Left kidney (tissue), 2 donors: ENCODE measurements around the gene LRRC37A3. TPM values are rescaled to one million over a fixed set of nuclear protein-coding genes. Genes with fewer than 3 reads are reported as not detected.
A peak's percentile ranks its signal among the peaks of the same experiment; 100 is the strongest.
"Not testable (repeated sequence)": the region's sequence is repeated elsewhere in the genome, so short reads cannot be mapped to it uniquely, and the experiment has no call there.

Experiments used
- DNase-seq: peaks from one replicate; pipeline ENCODE4 v3.0.0-alpha.2; 2013
- polyA plus RNA-seq: library from polyadenylated mRNA; unstranded; fragments of 120-200 nt; gene quantifications from one replicate; pipeline ENCODE4 v1.2.1, GENCODE V29; 2013; ENCODE audit not compliant: insufficient read length

Gene LRRC37A3
- polyA plus RNA-seq, 1 donor: 42.2 TPM

GRCh38 chr17:64927444-64927843, 8.2 kb upstream of the LRRC37A3 start:
- peak; percentile 53 for DNase-seq

GRCh38 chr17:64926430-64926829, 7.2 kb upstream of the LRRC37A3 start:
- not testable (repeated sequence) for DNase-seq

- not testable (repeated sequence) for DNase-seq
Observed at GRCh38 chr17:64925244-64925643, 6.0 kb upstream of the LRRC37A3 start.

GRCh38 chr17:64923051-64923568, 3.8 kb upstream of the LRRC37A3 start:
- not testable (repeated sequence) for DNase-seq

- no peak for DNase-seq
Observed at GRCh38 chr17:64920419-64921172, 1.3 kb upstream of the LRRC37A3 start.

- no peak for DNase-seq
Observed at GRCh38 chr17:64920026-64920418, 744 bp upstream of the LRRC37A3 start.

GRCh38 chr17:64918842-64919288, 413 bp downstream of the LRRC37A3 start:
- not testable (repeated sequence) for DNase-seq

GRCh38 chr17:64917540-64917939, 1.7 kb downstream of the LRRC37A3 start:
- not testable (repeated sequence) for DNase-seq

GRCh38 chr17:64915244-64915643, 4.0 kb downstream of the LRRC37A3 start:
- not testable (repeated sequence) for DNase-seq

GRCh38 chr17:64910191-64910514, 9.1 kb downstream of the LRRC37A3 start:
- not testable (repeated sequence) for DNase-seq

GRCh38 chr17:64909511-64910190, 9.6 kb downstream of the LRRC37A3 start:
- not testable (repeated sequence) for DNase-seq

- DNase-seq: not testable (repeated sequence)
Observed at GRCh38 chr17:64904069-64904468, 15.2 kb downstream of the LRRC37A3 start.

- not testable (repeated sequence) for DNase-seq
Observed at GRCh38 chr17:64897136-64897535, 22.1 kb downstream of the LRRC37A3 start.

GRCh38 chr17:64874210-64874609, 45.1 kb downstream of the LRRC37A3 start:
- DNase-seq: not testable (repeated sequence)

- peak; percentile 34 for DNase-seq
Observed at GRCh38 chr17:64847504-64848466, 71.5 kb downstream of the LRRC37A3 start.

GRCh38 chr17:64846892-64847291, 72.4 kb downstream of the LRRC37A3 start:
- not testable (repeated sequence) for DNase-seq

- not testable (repeated sequence) for DNase-seq
Observed at GRCh38 chr17:64843918-64844317, 75.4 kb downstream of the LRRC37A3 start.

GRCh38 chr17:64842900-64843299, 76.4 kb downstream of the LRRC37A3 start:
- not testable (repeated sequence) for DNase-seq

GRCh38 chr17:64840960-64841359, 78.3 kb downstream of the LRRC37A3 start:
- not testable (repeated sequence) for DNase-seq

GRCh38 chr17:64838513-64838912, 80.8 kb downstream of the LRRC37A3 start:
- not testable (repeated sequence) for DNase-seq

GRCh38 chr17:64837018-64837761, 82.1 kb downstream of the LRRC37A3 start:
- DNase-seq: peak; percentile 63
